ENCODE data around the gene DNER. TPM values are rescaled to one million over a fixed set of nuclear protein-coding genes. Genes with fewer than 3 reads are reported as not detected.

Gene DNER
- total and polyA plus RNA-seq, 2 experiments from 2014 or later: 0.39 to 0.65 TPM

GRCh38 chr2:229417916-229418315 is 296.4 kb downstream of the DNER start:
- WGBS, 2 experiments (ENCODE audit: low coverage in 1 of 2, low lambda C conversion rate in 2 of 2, missing lambda C conversion rate in 2 of 2): 84 to 86% methylated on average over 7 of the region's 7 CpGs
- H3K36me3 ChIP-seq (ENCODE audit: low read depth): no peaks in the 10 kb centered on the region
- H4K20me1 ChIP-seq (ENCODE audit: insufficient read depth): no peaks in the 10 kb centered on the region
- H3K9me2 ChIP-seq (ENCODE audit: insufficient read depth): no peaks in the 10 kb centered on the region
- H3K9me3 ChIP-seq (ENCODE audit: low read depth): no peaks in the 10 kb centered on the region
- TF ChIP-seq EZH2 (IDR thresholded peaks at IDR 0.05; ENCODE audit: insufficient read depth, poor library complexity, severe bottlenecking): no peak
- no peak for TF ChIP-seq EZH2phosphoT487 (IDR thresholded peaks at IDR 0.05; ENCODE audit: insufficient read depth, low read depth)
- no peaks in the 10 kb centered on the region for H3K27me3 ChIP-seq (replicated peaks; ENCODE audit: insufficient read depth)
- H3K4me2 ChIP-seq (ENCODE audit: unreplicated experiment): no peak overlapping the region
- H3K27ac ChIP-seq: no peak overlapping the region
- H2AFZ ChIP-seq: no peak overlapping the region
- no peak overlapping the region for H3K9ac ChIP-seq
- no peak for DNase-seq
- no peaks in the 10 kb centered on the region for H3K79me2 ChIP-seq (ENCODE audit: insufficient read depth)
- H3K4me1 ChIP-seq (ENCODE audit: insufficient read depth): peaks cover 16% of the 10 kb centered on the region
- H3F3A ChIP-seq (ENCODE audit: insufficient read depth): peaks cover 5% of the 10 kb centered on the region; the same call in 1 of the 2 replicates
- in situ Hi-C loops (cut with MboI): no loop called here
- no peak overlapping the region for H3K4me3 ChIP-seq

- no peak for DNase-seq
- in situ Hi-C loops (cut with MboI): no loop called here
- H3K36me3 ChIP-seq (ENCODE audit: low read depth): no peaks in the 10 kb centered on the region
- no peak overlapping the region for H3K4me2 ChIP-seq (ENCODE audit: unreplicated experiment)
- no peaks in the 10 kb centered on the region for H3K9me3 ChIP-seq (ENCODE audit: low read depth)
- peaks cover 5% of the 10 kb centered on the region; the same call in 1 of the 2 replicates for H3F3A ChIP-seq (ENCODE audit: insufficient read depth)
- no peak overlapping the region for H3K4me3 ChIP-seq
- no peak for TF ChIP-seq EZH2phosphoT487 (IDR thresholded peaks at IDR 0.05; ENCODE audit: insufficient read depth, low read depth)
- no peak for TF ChIP-seq EZH2 (IDR thresholded peaks at IDR 0.05; ENCODE audit: insufficient read depth, poor library complexity, severe bottlenecking)
- H3K27ac ChIP-seq: no peak overlapping the region
- H3K9me2 ChIP-seq (ENCODE audit: insufficient read depth): no peaks in the 10 kb centered on the region
- 51 to 60% methylated on average over 8 of the region's 8 CpGs for WGBS, 2 experiments (ENCODE audit: low coverage in 1 of 2, low lambda C conversion rate in 2 of 2, missing lambda C conversion rate in 2 of 2)
- H2AFZ ChIP-seq: no peak overlapping the region
- peaks cover 16% of the 10 kb centered on the region for H3K4me1 ChIP-seq (ENCODE audit: insufficient read depth)
- no peaks in the 10 kb centered on the region for H3K27me3 ChIP-seq (replicated peaks; ENCODE audit: insufficient read depth)
- no peaks in the 10 kb centered on the region for H3K79me2 ChIP-seq (ENCODE audit: insufficient read depth)
- no peak overlapping the region for H3K9ac ChIP-seq
- no peaks in the 10 kb centered on the region for H4K20me1 ChIP-seq (ENCODE audit: insufficient read depth)
Measured at GRCh38 chr2:229417176-229417575, 297.2 kb downstream of the DNER start.

- Histone ChIP-seq H3K4me3 (no peak overlapping the region), H3K9ac (no peak overlapping the region), H3K9me3 (ENCODE audit: low read depth) (no peaks in the 10 kb centered on the region), H3K4me2 (ENCODE audit: unreplicated experiment) (peak overlapping the region; percentile 33), H3K4me1 (ENCODE audit: insufficient read depth) (peaks cover 16% of the 10 kb centered on the region), H3K27ac (peak overlapping the region; percentile 34), H3F3A (ENCODE audit: insufficient read depth) (peaks cover 5% of the 10 kb centered on the region; the same call in 1 of the 2 replicates), H3K9me2 (ENCODE audit: insufficient read depth) (no peaks in the 10 kb centered on the region), H3K36me3 (ENCODE audit: low read depth) (no peaks in the 10 kb centered on the region), H3K27me3 (replicated peaks; ENCODE audit: insufficient read depth) (no peaks in the 10 kb centered on the region), H4K20me1 (ENCODE audit: insufficient read depth) (no peaks in the 10 kb centered on the region), H3K79me2 (ENCODE audit: insufficient read depth) (no peaks in the 10 kb centered on the region), H2AFZ (peak overlapping the region; percentile 60)
- DNase-seq: peak; percentile 71
- in situ Hi-C loops (cut with MboI): no loop called here
- TF ChIP-seq EZH2phosphoT487 (IDR thresholded peaks at IDR 0.05; ENCODE audit: insufficient read depth, low read depth) (no peak), EZH2 (IDR thresholded peaks at IDR 0.05; ENCODE audit: insufficient read depth, poor library complexity, severe bottlenecking) (no peak)
- 6 to 8% methylated on average over 5 of the region's 5 CpGs for WGBS, 2 experiments (ENCODE audit: low coverage in 1 of 2, low lambda C conversion rate in 2 of 2, missing lambda C conversion rate in 2 of 2)
Measured at GRCh38 chr2:229416116-229416694, 298.1 kb downstream of the DNER start.

DNA sequence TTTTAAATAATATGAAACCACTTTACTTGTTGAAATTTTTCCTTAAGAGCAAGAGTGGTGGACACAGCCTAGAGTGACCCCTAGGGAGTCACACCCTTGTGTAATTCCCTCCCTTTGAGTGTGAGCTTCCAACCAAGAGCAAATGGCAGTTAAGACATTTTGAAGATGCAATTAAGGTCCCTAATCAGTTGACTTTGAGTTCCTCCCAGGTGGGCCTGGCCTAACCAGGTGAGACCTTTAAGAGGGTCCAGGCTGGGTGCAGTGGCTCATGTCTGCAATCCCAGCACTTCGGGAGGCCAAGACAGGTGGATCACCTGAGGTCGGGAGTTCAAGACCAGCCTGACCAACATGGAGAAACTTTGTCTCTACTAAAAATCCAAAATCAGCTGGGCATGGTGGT is 299.7 kb downstream of the DNER start:
- 95 to 100% methylated on average over 2 of the region's 2 CpGs for WGBS, 2 experiments (ENCODE audit: low coverage in 1 of 2, low lambda C conversion rate in 2 of 2, missing lambda C conversion rate in 2 of 2)
- DNase-seq: no peak
- in situ Hi-C loops (cut with MboI): no loop called here

More for the DNA sequence above, 299.7 kb downstream of the DNER start:
- Histone ChIP-seq H3K79me2 (ENCODE audit: insufficient read depth) (no peaks in the 10 kb centered on the region), H3K4me1 (ENCODE audit: insufficient read depth) (peaks cover 20% of the 10 kb centered on the region), H3K9me2 (ENCODE audit: insufficient read depth) (no peaks in the 10 kb centered on the region), H3K27me3 (replicated peaks; ENCODE audit: insufficient read depth) (no peaks in the 10 kb centered on the region), H2AFZ (no peak overlapping the region), H3K9ac (no peak overlapping the region), H3F3A (ENCODE audit: insufficient read depth) (peaks cover 5% of the 10 kb centered on the region; the same call in 1 of the 2 replicates), H3K27ac (no peak overlapping the region), H3K4me3 (no peak overlapping the region), H3K4me2 (ENCODE audit: unreplicated experiment) (no peak overlapping the region), H3K36me3 (ENCODE audit: low read depth) (no peaks in the 10 kb centered on the region), H3K9me3 (ENCODE audit: low read depth) (no peaks in the 10 kb centered on the region), H4K20me1 (ENCODE audit: insufficient read depth) (no peaks in the 10 kb centered on the region)
- TF ChIP-seq EZH2phosphoT487 (IDR thresholded peaks at IDR 0.05; ENCODE audit: insufficient read depth, low read depth) (no peak), EZH2 (IDR thresholded peaks at IDR 0.05; ENCODE audit: insufficient read depth, poor library complexity, severe bottlenecking) (no peak)

Measured in GM23248 (cell line).